Keratinocyte (primary cell): ENCODE results near the gene SEC11A.

Experiments
- EZH2 ChIP-seq: IDR thresholded peaks from one replicate; pipeline ENCODE4 v1.6.1; 2012; ENCODE audit warnings: inconsistent platforms, mild to moderate bottlenecking, low read length, moderate library complexity
- TF ChIP-seq, protein P1 (sequence below), 3 experiments: IDR thresholded peaks in 1 of 3; conservative IDR thresholded peaks in 1 of 3; optimal IDR thresholded peaks in 1 of 3; 2 replicates in 2 of 3; 3 replicates in 1 of 3; pipeline versions ENCODE3 to v1.5.1; 2011; ENCODE audit warnings: low read length in 3 of 3, mild to moderate bottlenecking in 3 of 3, moderate library complexity in 2 of 3, control low read depth in 1 of 3, inconsistent platforms in 1 of 3; ENCODE audit not compliant: insufficient read depth in 2 of 3; ENCODE audit errors: extremely low read depth in 1 of 3

- TF ChIP-seq EZH2 = no peak
- TF ChIP-seq, protein P1, sequence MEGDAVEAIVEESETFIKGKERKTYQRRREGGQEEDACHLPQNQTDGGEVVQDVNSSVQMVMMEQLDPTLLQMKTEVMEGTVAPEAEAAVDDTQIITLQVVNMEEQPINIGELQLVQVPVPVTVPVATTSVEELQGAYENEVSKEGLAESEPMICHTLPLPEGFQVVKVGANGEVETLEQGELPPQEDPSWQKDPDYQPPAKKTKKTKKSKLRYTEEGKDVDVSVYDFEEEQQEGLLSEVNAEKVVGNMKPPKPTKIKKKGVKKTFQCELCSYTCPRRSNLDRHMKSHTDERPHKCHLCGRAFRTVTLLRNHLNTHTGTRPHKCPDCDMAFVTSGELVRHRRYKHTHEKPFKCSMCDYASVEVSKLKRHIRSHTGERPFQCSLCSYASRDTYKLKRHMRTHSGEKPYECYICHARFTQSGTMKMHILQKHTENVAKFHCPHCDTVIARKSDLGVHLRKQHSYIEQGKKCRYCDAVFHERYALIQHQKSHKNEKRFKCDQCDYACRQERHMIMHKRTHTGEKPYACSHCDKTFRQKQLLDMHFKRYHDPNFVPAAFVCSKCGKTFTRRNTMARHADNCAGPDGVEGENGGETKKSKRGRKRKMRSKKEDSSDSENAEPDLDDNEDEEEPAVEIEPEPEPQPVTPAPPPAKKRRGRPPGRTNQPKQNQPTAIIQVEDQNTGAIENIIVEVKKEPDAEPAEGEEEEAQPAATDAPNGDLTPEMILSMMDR (optimal IDR thresholded peaks at IDR 0.05 in 1 of 3, IDR thresholded peaks at IDR 0.05 in 1 of 3, conservative IDR thresholded peaks at IDR 0.05 in 1 of 3; ENCODE audit: extremely low read depth in 1 of 3, insufficient read depth in 2 of 3, low read length in 3 of 3) = no peak
Observed at GRCh38 chr15:84653910-84654688, 61.8 kb downstream of the SEC11A start, which contains the start of gene WDR73.
